K562 (cell line): ENCODE measurements around the gene UFSP2. TPM values are rescaled to one million over a fixed set of nuclear protein-coding genes. Genes with fewer than 3 reads are reported as not detected.
A peak's percentile ranks its signal among the peaks of the same experiment; 100 is the strongest.

Experiments
- CHD2 ChIP-seq: IDR thresholded peaks from 2 replicates; pipeline ENCODE4 v1.6.1; 2011; ENCODE audit warnings: low read depth, low read length
- CREB1 ChIP-seq, 2 experiments: sonication (generic) in 1 of 2; formaldehyde crosslinking in 1 of 2; IDR thresholded peaks; 2 replicates each; pipeline versions ENCODE4 v1.6.1 to v1.8.0; 2012 to 2022; ENCODE audit warnings: inconsistent platforms in 1 of 2, mild to moderate bottlenecking in 1 of 2, missing genetic modification reagents in 1 of 2, moderate library complexity in 1 of 2
- CREBBP ChIP-seq: IDR thresholded peaks from one replicate; pipeline ENCODE4 v1.6.1; 2012; ENCODE audit warnings: low read depth, mild to moderate bottlenecking, control low read depth, inconsistent platforms, low read length
- CREM ChIP-seq: IDR thresholded peaks from 2 replicates; pipeline ENCODE4 v1.6.1; 2014; ENCODE audit warnings: antibody characterized with exemption, low read depth
- E2F1 ChIP-seq: sonication (generic); formaldehyde crosslinking; IDR thresholded peaks from 2 replicates; pipeline ENCODE4 v1.8.1; 2023; ENCODE audit warnings: mild to moderate bottlenecking, missing genetic modification reagents, moderate library complexity
- GABPB2 ChIP-seq: fragments of 250-450 bp; sonication (Bioruptor Pico); conservative IDR thresholded peaks from 2 replicates; pipeline ENCODE4 v1.5.1; 2021; ENCODE audit warnings: mild to moderate bottlenecking
- GTF2A2 ChIP-seq: IDR thresholded peaks from 2 replicates; pipeline ENCODE4 v1.6.1; 2016; ENCODE audit warnings: mild to moderate bottlenecking, missing genetic modification characterization, missing compliant biosample characterization
- HSF4 ChIP-seq: fragments of 250-450 bp; sonication (Bioruptor Pico); IDR thresholded peaks from 2 replicates; pipeline ENCODE4 v2.1.2; 2022; ENCODE audit warnings: mild to moderate bottlenecking, moderate library complexity, borderline replicate concordance
- KLF1 ChIP-seq: fragments of 450-650 bp; IDR thresholded peaks from 2 replicates; pipeline ENCODE4 v1.6.1; 2016; ENCODE audit warnings: missing genetic modification characterization, missing compliant biosample characterization
- PURB ChIP-seq: sonication (generic); formaldehyde crosslinking; IDR thresholded peaks from 2 replicates; pipeline ENCODE4 v1.9.0; 2021; ENCODE audit warnings: low read depth, mild to moderate bottlenecking, missing genetic modification reagents
- RAD51 ChIP-seq: fragments of 450-650 bp; IDR thresholded peaks from 2 replicates; pipeline ENCODE4 v1.7.1; 2016; ENCODE audit warnings: low read depth, mild to moderate bottlenecking, borderline replicate concordance
- RHOXF2B ChIP-seq: fragments of 250-450 bp; sonication (Bioruptor Pico); conservative IDR thresholded peaks from 2 replicates; pipeline ENCODE4 v1.5.1; 2021
- SNIP1 ChIP-seq: fragments of 450-650 bp; IDR thresholded peaks from 2 replicates; pipeline ENCODE4 v1.7.1; 2017; ENCODE audit warnings: low read depth, mild to moderate bottlenecking
- THRA ChIP-seq: fragments of 450-650 bp; IDR thresholded peaks from 2 replicates; pipeline ENCODE4 v1.6.1; 2017; ENCODE audit warnings: mild to moderate bottlenecking, moderate library complexity
- ZBTB9 ChIP-seq: fragments of 450-650 bp; formaldehyde crosslinking; IDR thresholded peaks from 2 replicates; pipeline ENCODE4 v1.4.0; 2020; ENCODE audit warnings: mild to moderate bottlenecking, moderate library complexity
- ZNF140 ChIP-seq: fragments of 250-450 bp; sonication (Bioruptor Pico); IDR thresholded peaks from 2 replicates; pipeline ENCODE4 v1.8.0; 2021; ENCODE audit warnings: moderate library complexity, mild to moderate bottlenecking, inconsistent platforms
- ZNF778 ChIP-seq: fragments of 450-650 bp; formaldehyde crosslinking; IDR thresholded peaks from 2 replicates; pipeline ENCODE4 v1.4.0; 2020; ENCODE audit warnings: mild to moderate bottlenecking, moderate library complexity
- polyA plus RNA-seq, 8 experiments: library from polyadenylated mRNA; depleted of rRNA in 4 of 8; stranded (reverse) in 5 of 8; unstranded in 3 of 8; fragments of >200 nt; fragmentation: Nextera tagmentation in 2 of 8; fragmentation: Illumina TruSeq in 1 of 8; extraction: Ambion mirVana in 2 of 8; extraction: Trizol in 1 of 8; gene quantifications; 2 replicates each; pipeline versions ENCODE4 v1.2.1 to v1.2.3, GENCODE V29; 2011 to 2014; ENCODE audit warnings: inconsistent platforms in 1 of 8, missing spikeins in 1 of 8
- total RNA-seq, 7 experiments: library from RNA; depleted of rRNA in 6 of 7; stranded (reverse); fragments of >200 nt in 6 of 7; fragmentation: Illumina TruSeq in 2 of 7; extraction: Trizol in 2 of 7; gene quantifications; 2 replicates each; pipeline versions ENCODE4 v1.2.1 to v1.2.3, GENCODE V29; 2011 to 2021; ENCODE audit warnings: low replicate concordance in 1 of 7
- TF ChIP-seq, protein P1 (sequence below): fragments of 250-450 bp; sonication (Bioruptor Pico); IDR thresholded peaks from 2 replicates; pipeline ENCODE4 v1.4.0; 2020; ENCODE audit warnings: mild to moderate bottlenecking, moderate library complexity, borderline replicate concordance

UFSP2 gene
- total and polyA plus RNA-seq, 9 of the 15 experiments (the other 6 are each of a cell fraction or from before 2014, with no cell fraction given), result 20.1 to 55.8 (median 26.6) TPM

DNA sequence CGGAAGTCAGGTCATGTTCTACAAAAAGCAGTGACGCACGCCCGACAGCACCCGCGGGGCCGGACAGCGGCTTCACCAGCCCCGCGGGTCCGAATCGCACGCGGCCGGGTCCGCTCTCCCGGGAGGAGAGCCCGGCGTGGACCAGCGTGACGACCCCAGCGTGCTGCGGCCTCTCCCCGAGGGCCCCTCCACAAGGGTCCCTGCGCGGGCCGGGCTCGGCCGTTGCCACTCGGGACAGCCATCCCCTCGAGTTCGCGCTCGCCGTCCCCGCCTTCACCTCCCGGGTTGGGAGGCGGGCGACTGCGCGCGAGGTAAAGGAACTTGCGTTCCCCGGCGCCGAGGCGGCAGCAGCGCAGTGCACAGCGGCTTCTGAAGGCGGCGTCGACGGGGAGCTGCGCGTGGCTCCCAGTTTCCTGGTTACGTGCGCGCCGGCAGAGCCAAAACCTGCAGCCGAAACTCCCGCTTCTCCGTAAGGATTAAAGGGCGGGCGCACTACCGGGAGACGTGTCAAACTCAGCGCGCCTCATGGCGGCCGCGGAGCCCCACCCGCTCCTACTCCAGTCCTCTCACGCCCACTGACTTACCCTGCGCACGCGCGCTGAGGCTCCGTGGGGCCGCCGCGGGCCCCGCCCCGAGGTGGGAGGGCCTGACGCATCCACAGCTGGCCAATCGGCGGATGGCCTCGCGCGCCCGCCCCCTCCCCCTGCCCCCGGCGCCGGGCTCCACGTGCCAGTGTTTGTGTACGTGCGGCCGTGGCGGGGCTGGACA lies 29.6 kb downstream of the UFSP2 start (continued):
- TF ChIP-seq, protein P1, sequence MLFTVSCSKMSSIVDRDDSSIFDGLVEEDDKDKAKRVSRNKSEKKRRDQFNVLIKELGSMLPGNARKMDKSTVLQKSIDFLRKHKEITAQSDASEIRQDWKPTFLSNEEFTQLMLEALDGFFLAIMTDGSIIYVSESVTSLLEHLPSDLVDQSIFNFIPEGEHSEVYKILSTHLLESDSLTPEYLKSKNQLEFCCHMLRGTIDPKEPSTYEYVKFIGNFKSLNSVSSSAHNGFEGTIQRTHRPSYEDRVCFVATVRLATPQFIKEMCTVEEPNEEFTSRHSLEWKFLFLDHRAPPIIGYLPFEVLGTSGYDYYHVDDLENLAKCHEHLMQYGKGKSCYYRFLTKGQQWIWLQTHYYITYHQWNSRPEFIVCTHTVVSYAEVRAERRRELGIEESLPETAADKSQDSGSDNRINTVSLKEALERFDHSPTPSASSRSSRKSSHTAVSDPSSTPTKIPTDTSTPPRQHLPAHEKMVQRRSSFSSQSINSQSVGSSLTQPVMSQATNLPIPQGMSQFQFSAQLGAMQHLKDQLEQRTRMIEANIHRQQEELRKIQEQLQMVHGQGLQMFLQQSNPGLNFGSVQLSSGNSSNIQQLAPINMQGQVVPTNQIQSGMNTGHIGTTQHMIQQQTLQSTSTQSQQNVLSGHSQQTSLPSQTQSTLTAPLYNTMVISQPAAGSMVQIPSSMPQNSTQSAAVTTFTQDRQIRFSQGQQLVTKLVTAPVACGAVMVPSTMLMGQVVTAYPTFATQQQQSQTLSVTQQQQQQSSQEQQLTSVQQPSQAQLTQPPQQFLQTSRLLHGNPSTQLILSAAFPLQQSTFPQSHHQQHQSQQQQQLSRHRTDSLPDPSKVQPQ (CRISPR knock-in tag), result no peak
- TF ChIP-seq GABPB2 (CRISPR knock-in tag) (no peak), THRA (no peak), ZBTB9 (CRISPR knock-in tag) (0 out of 2 replicates have a peak, but pooled peaks have one; percentile 47), GTF2A2 (tag) (no peak), ZNF778 (CRISPR knock-in tag) (no peak), CHD2 (peak; percentile 10; the same call in 1 of the 2 replicates), ZNF140 (no peak), CREB1 (IDR thresholded peaks at IDR 0.05) (peak; percentile 97), CREB1 (CRISPR knock-in tag; IDR thresholded peaks at IDR 0.05) (peak; percentile 94), KLF1 (peak; percentile 65), PURB (CRISPR knock-in tag) (no peak), E2F1 (CRISPR knock-in tag) (peak; percentile 85), CREBBP (no peak), RHOXF2B (CRISPR knock-in tag) (no peak), RAD51 (0 out of 2 replicates have a peak, but pooled peaks have one; percentile 25), CREM (peak; percentile 98), SNIP1 (no peak), HSF4 (CRISPR knock-in tag) (no peak)
